ENCODE results near the gene SCAMP4. TPM values are rescaled to one million over a fixed set of nuclear protein-coding genes. Genes with fewer than 3 reads are reported as not detected.

The SCAMP4 gene
- total RNA-seq, 1 experiment from 2014 or later, result 81.3 TPM

- ChIA-PET CTCF (interaction anchor here (1.4 to 1.5 kb wide), 2 partner anchors 9 to 129 kb away, joined by 3 to 4 read pairs; no protein-coding TSS in a partner anchor), POLR2A (no interaction called here)
- TF ChIP-seq ZNF396 (CRISPR knock-in tag; IDR thresholded peaks at IDR 0.05; ENCODE audit: borderline replicate concordance), result no peak
- no peak for TF ChIP-seq ZNF121 (CRISPR knock-in tag; IDR thresholded peaks at IDR 0.05)
- H3K4me1 Mint-ChIP-seq, result peaks cover 4% of the 10 kb centered on the region; the same call in 1 of the 2 replicates
- no peak overlapping the region for H3K27ac Mint-ChIP-seq
- H3K36me3 Mint-ChIP-seq, result no peaks in the 10 kb centered on the region
- DNase-seq (ENCODE audit: low spot score), result no peak
- no peak overlapping the region for H3K4me3 Mint-ChIP-seq
- no peaks in the 10 kb centered on the region for H3K27me3 Mint-ChIP-seq (ENCODE audit: low read depth)
- no peak for ATAC-seq
- no peaks in the 10 kb centered on the region for H3K9me3 Mint-ChIP-seq
Observed at GRCh38 chr19:1954532-1954933, 49.3 kb downstream of the SCAMP4 start.

GRCh38 chr19:1955171-1956121, 50.2 kb downstream of the SCAMP4 start:
- Mint-ChIP-seq H3K9me3 (no peaks in the 10 kb centered on the region), H3K27me3 (ENCODE audit: low read depth) (no peaks in the 10 kb centered on the region), H3K4me1 (peaks cover 4% of the 10 kb centered on the region; the same call in 1 of the 2 replicates), H3K4me3 (no peak overlapping the region), H3K27ac (no peak overlapping the region), H3K36me3 (no peaks in the 10 kb centered on the region)
- ChIA-PET POLR2A (interaction anchor here (0.6 kb wide), 1 partner anchor 10 kb away, joined by 3 read pairs; no protein-coding TSS in a partner anchor), CTCF (interaction anchor here (0.6 to 1.6 kb wide), 5 partner anchors 10 to 118 kb away, joined by 3 to 10 read pairs (median 3); no protein-coding TSS in a partner anchor)
- no peak for ATAC-seq
- no peak for DNase-seq (ENCODE audit: low spot score)
- TF ChIP-seq ZSCAN18 (CRISPR knock-in tag; IDR thresholded peaks at IDR 0.05), result no peak
- no peak for TF ChIP-seq PRDM15 (CRISPR knock-in tag; IDR thresholded peaks at IDR 0.05)
- TF ChIP-seq ZNF671 (CRISPR knock-in tag; IDR thresholded peaks at IDR 0.05), result no peak

- Mint-ChIP-seq H3K9me3 (no peaks in the 10 kb centered on the region), H3K4me3 (no peak overlapping the region), H3K27ac (peak overlapping the region; percentile 27; the same call in 1 of the 2 replicates), H3K36me3 (no peaks in the 10 kb centered on the region), H3K4me1 (peaks cover 4% of the 10 kb centered on the region; the same call in 1 of the 2 replicates), H3K27me3 (ENCODE audit: low read depth) (no peaks in the 10 kb centered on the region)
- DNase-seq (ENCODE audit: low spot score) (no peak), ATAC-seq (no peak)
- ChIA-PET POLR2A (interaction anchor here (0.6 kb wide), 1 partner anchor 10 kb away, joined by 3 read pairs; no protein-coding TSS in a partner anchor), CTCF (interaction anchor here (0.6 to 1.6 kb wide), 5 partner anchors 10 to 118 kb away, joined by 3 to 10 read pairs (median 3); no protein-coding TSS in a partner anchor)
- TF ChIP-seq NR2C2 (CRISPR knock-in tag; IDR thresholded peaks at IDR 0.05) (no peak), PREB (CRISPR knock-in tag; IDR thresholded peaks at IDR 0.05; ENCODE audit: borderline replicate concordance) (no peak), ZNF416 (CRISPR knock-in tag; IDR thresholded peaks at IDR 0.05) (no peak), NR1H2 (CRISPR knock-in tag; IDR thresholded peaks at IDR 0.05) (no peak), FOXP1 (CRISPR knock-in tag; IDR thresholded peaks at IDR 0.05; ENCODE audit: borderline replicate concordance) (no peak), E2F4 (CRISPR knock-in tag; IDR thresholded peaks at IDR 0.05; ENCODE audit: borderline replicate concordance, low read depth) (no peak), AFF4 (CRISPR knock-in tag; IDR thresholded peaks at IDR 0.05; ENCODE audit: borderline replicate concordance) (no peak), HMGA2 (CRISPR knock-in tag; IDR thresholded peaks at IDR 0.05) (no peak), PRDM15 (CRISPR knock-in tag; IDR thresholded peaks at IDR 0.05) (no peak)
Observed at GRCh38 chr19:1956122-1956494, 50.9 kb downstream of the SCAMP4 start.
